Activated CD8-positive, alpha-beta memory T cell treated with anti-CD3 and anti-CD28 coated beads for 1 hour (primary cell): ENCODE data around the gene LSM8.
A peak's percentile ranks its signal among the peaks of the same experiment; 100 is the strongest.
"Not testable (repeated sequence)": the region's sequence is repeated elsewhere in the genome, so short reads cannot be mapped to it uniquely, and the experiment has no call there.

Experiments used
- DNase-seq, 2 donors: peaks; one replicate each; pipeline ENCODE4 v3.0.0-alpha.2; 2020; ENCODE audit warnings: low read depth in 1 of 2; ENCODE audit errors: extremely low read depth in 1 of 2

LSM8 gene

DNA sequence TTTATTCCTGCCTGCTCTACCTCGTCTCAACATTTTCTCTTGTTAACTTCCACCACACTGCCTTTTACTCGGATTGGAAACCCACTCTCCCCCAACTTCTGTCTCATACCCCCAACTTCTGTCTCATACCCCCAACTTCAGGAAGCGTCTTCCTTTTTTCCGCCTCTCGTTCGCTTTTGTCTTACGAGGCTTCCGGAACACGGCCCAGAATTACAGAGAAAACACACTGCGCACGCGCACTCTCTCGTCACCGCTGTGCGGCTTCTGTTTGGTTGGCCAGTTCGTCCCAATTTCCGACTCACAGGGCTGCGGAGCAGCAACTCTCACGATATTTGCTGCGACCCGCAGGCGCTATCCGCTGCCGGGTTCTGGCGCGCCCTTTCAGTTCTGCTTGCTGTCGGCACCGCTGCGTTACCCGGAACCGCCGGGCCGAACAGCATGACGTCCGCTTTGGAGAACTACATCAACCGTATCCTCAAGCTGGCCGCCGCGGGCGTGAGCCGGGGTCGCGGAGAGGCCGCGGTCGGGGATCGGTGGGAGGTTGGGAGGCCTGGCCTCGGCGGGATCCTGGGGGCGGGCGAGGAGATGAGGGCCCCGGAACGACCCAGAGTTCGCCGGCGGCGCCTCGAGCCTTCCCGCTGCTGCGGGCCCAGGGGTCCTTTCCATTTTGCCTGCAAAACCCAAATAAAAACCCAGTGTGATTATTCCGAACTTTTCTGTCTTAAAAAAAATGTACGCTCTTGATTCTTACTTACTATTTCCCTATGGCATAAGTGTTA lies at the start of gene LSM8:
LSM8 (plus strand) TSS at position 379 of the 779 bp plus-strand sequence; CDS start at position 439, 60 bp downstream.
- peak; percentile 94 to 95 for DNase-seq

DNA sequence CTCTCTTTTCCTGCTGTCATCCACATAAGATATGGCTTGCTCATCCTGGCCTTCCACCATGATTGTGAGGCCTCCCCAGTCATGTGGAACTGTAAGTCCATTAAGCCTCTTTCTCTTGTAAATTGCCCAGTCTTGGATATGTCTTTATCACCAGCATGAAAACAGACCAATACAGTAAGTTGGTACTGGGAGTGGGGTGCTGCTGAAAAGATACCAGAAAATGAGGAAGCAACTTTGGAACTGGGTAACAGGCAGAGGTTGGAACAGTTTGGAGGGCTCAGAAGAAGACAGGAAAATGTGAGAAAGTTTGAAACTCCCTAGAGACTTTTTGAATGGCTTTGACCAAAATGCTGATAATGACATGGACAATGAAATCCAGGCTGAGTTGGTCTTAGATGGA lies 49.5 kb upstream of the LSM8 start:
- DNase-seq, result not testable (repeated sequence)

DNA sequence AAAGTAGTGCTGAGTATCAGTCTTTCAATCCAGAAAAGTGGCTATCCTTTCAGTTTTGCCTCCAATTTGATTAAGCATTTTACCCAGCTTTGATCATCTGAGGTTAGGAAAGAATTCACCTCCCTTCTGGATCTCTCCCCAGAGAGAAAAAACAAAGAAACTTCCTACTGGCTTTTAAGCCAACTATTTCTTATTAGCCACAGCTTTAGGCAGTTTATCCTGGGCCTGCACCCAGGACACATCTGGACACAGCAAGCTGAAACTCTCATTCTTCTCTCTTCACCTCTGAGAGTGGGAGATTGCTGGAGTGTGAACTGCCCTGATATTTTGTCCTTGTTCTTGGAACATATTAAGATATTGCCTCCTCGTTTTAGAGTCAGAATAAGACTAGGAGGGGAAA lies 43.5 kb upstream of the LSM8 start:
- DNase-seq, result no peak

DNA sequence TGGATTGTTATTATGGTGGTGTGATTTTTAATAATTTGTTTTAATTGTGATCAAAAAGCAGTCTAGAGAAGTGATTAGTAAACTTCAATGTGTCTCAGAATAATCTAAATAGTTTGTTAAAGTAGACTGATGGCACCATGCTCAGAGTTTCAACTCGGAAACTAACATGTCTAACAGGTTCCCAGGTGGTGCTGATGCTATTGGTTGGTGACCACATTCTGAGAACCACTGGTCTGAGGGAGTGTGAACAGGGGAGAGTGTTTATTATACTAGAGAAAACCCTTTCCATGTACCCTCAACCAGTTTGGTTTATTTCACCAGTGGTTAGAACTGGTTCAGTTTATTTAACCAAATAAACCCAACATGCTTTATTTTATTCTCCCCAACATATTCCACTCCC lies 42.0 kb upstream of the LSM8 start:
- DNase-seq, result no peak

DNA sequence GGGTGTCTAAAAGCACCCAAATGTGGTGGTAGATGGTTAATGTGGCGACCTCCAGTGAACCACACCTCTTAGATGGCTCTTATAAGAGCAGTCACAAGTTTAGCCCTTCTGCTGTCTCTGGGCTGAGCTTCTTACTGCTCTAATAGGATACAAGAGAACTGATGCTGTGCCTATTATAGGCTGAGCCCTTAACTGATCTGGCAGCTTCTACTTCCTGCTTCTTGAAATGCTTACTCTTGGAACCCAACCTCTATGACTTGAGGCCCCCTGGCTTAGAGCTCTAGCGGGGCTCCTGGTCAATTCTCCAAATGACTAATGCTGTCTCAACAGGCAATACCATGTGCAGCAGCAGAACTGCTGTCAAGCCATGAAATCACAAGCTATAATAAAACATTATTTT lies 35.0 kb upstream of the LSM8 start:
- no peak for DNase-seq

DNA sequence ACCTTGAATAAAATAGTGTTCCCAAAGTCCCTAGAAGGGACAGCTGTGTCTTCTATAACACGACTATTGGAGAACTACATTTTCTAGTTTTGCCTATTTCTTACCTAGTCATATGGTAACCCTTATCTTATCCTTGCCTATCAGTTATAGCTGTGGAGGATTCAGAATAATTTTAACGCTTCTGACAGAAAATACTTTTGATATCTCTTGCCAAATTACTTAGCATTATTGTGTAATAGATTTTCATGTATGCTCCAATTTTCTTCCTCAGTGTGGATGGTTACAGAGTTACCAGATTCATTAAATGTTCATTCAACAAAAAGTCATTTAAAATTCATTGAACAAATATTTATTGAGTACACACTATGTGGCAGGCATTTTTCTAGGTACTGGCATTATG lies 34.6 kb upstream of the LSM8 start:
- DNase-seq, result no peak

DNA sequence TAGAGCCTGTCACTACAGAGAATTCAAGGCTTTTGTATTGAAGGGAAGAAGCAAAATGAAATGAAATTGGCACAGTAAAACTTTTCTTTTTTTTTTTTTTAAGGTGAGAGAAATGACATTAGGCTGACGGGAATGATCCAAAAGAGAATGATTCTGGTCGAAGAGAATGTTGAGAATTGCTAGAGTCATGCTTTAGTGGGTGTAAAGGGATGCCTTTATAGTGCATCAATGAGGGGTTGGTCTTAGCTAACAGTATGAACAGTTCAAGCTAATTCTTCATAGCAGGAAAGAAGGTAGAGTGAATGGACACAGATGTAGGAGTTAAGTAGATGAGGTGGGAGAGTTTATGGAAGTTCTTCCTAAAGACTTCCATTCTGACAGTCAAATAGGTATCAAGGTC lies 32.3 kb upstream of the LSM8 start:
- no peak for DNase-seq

DNA sequence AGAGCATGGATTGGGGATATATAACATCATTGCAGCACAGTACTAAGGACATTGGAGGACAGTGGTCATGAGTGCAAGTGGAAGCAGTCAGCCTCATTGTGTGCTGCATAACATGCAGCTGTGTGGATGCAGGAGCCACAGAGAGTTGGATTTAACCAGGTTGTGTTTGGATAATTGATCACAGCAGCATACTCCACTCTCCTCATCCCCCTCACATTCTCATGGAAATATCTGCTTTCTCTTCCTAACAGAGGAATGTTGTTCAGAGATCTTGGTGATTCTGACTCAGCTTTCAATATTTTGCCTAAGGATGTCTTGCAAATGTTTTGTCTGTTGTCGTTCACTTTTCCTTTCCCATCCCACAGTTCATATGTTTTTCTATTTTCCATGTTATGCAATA lies 31.8 kb upstream of the LSM8 start:
- DNase-seq, result no peak

DNA sequence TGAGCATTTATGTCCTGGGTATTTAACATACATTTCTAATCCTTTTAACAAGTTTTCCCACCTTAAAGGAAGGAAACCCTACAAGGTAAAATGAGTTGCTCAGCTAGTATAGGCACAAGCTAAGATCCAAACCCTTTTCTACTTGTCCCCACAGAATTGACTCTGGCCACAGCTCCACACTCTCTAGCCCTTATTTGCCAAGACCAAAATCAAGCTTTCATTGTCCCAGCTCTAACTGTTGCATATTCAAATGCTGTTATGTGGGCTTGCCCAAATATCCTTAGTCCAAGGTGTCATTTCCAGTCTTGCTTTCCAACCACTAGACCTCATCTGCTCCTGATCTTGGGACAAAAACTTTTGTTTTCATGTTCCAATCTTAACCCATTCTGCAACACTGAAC lies 31.3 kb upstream of the LSM8 start:
- DNase-seq, result no peak

DNA sequence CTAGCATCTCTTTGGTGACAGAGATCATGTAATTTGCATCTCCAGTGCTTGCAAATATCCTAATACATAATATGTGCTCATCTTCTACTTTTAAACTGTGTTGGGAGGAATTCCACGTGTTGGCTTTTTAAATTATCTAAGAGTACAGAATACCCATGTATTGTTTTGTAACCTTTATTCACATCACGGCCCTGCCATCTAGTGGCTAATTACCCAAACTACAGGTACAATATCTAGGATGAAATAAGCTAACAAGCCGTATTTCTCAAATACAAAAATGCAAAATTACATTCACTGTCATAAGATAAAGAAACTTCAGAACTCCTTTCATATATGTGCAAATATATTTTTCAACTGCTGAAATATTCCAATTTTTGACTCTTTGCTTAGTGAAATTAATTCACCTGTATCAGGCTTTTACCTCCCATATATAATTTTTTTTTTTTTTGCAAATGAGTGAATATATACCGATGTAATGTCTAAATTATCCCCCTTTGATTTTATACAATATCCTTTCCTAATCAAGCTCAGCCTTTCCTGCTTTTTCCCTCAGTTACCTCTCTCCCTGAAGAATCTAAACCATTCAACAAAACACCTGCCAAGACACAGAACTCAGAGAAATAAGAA lies 30.3 kb upstream of the LSM8 start:
- DNase-seq, result no peak

DNA sequence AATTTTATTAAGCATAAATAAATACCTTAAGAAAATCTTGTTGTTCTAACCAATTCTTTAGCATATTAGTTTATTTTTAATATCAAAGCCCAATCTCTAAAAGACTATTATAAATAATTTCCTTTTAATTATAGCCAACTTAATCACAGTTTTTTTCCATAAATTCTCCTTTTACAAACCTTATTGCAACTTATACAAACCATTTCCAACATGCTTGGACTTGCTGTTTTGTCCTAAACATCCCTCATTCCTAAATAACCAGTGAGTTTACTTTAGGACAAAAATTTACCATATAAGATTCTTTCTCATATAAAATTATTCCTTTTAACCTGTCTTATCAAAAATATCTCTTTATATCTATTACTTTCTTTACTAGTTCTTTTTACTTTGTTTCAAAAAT lies 25.2 kb upstream of the LSM8 start:
- DNase-seq, result no peak

DNA sequence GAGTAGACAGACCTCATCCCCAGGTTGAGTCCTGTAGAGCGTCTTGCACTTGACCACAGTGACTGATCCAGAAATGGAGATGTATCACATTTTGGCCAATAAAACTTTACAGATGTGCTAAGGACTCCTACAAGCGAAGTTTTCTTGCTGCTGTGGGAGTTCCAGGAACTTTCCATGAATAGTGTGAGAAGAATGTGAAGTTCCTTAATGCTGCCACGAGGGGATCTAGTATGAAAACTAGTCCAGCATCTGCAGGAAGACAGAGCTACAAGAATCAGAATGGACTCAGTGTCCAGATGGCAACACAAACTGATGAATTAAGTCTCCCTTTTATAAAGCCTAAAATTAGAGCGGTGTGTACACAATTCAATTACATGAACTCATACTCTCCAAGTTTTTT lies 14.8 kb upstream of the LSM8 start:
- DNase-seq, result no peak

DNA sequence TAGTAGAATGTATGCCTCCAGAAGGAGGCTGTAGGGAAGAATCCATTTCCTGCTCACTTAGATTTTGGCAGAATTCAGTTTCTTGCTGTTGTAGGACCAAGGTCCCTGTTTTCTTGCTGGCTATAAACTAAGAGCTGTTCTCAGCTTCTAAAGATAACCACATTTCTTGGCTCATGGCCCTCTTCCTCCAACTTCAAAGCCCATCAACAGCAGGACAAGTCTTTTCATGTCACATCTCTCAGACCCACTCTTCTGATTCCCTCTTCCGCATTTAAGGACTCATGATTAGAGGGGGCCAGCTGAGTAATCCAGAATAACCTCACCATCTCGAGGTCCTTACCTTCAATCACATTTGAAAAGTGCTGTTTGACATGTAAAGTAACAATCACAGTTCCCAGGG lies 8.2 kb upstream of the LSM8 start:
- no peak for DNase-seq

DNA sequence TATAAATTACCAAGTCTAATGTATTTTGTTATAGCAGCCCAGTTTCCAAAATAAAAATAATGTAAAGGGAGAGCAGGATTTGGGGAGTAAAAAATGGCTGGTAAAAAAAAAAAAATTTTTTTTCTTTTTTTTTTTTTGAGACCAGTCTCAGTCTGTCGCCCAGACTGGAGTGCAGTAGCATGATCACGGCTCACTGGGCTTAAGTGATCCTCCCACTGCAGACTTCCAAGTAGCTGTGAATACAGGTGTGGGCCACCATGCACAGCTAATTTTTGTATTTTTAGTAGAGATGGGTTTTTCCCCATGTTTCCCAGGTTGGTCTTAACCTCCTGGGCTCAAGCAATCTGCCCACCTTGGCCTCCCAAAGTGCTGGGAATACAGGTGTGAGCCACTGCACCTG lies 4.8 kb upstream of the LSM8 start:
- DNase-seq, result no peak

DNA sequence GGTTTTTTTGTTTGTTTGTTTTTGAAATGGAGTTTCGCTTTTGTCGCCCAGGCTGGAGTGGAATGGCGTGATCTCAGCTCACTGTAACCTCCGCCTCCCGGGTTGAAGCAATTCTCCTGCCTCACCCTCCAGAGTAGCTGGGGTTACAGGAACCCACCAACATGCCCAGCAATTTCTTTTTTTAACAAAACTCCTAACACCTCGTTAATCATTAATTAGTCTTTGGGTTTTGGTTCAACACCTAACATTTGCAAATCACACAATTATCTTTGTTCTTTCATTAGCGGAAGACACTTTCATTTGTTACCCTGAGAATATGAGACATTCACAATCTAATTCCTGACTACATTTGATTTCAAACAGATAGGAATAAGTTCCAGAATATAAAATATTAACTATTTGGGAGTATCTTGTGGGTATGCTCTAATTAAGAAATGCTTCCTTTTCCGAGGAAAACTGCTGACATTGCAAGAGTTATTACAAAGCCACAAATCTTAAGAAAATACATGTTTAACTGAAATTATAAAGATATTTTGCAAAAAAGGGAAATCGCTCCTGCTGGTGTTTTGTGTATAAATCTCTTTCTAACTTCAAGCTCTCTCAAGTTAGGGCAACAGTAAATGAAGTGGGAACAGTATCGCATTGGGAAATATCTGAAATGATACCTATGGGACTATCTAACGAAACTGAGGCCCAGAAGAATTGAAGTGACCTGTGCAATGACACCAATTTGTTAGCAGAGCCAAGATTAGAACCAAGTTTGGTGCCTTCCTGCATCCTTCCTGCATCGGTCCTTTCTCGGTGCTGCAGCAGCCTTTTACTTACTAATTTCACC lies 1.2 kb upstream of the LSM8 start:
- no peak for DNase-seq

DNA sequence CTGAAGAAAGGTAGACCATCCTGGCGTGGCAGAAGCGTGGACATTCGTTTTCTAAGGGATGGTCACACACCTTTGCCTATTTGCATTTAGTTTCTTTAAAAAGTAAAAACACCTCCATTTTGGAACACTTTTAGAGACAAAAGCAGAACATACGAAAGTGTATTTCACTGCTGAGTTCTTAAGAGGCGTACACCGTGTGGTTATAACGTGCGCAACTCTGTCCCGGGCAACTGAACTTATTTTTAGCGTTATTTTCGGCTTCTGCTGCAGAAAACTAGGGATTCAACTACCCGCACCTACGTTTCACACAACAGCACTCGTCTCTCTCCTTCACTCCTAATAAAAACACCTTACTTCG lies 557 bp upstream of the LSM8 start:
- DNase-seq, result no peak

DNA sequence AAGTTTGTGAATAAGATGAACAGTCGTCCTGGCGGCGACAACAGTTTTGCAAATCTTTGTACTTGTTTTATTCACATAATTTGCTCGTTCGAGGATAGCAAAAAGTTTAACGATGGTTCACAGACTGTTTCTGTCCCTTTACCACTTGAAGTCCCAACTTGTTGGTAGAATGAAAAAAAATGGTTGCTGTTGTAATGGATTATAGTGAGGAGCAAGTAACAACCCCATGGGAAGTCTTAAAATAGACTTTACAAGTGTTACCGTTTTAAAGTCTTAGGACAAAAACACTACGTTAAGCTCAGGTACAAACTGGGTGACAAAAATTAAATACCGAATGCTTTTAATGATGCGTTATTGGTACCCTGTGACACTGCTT lies 589 bp downstream of the LSM8 start:
- no peak for DNase-seq

DNA sequence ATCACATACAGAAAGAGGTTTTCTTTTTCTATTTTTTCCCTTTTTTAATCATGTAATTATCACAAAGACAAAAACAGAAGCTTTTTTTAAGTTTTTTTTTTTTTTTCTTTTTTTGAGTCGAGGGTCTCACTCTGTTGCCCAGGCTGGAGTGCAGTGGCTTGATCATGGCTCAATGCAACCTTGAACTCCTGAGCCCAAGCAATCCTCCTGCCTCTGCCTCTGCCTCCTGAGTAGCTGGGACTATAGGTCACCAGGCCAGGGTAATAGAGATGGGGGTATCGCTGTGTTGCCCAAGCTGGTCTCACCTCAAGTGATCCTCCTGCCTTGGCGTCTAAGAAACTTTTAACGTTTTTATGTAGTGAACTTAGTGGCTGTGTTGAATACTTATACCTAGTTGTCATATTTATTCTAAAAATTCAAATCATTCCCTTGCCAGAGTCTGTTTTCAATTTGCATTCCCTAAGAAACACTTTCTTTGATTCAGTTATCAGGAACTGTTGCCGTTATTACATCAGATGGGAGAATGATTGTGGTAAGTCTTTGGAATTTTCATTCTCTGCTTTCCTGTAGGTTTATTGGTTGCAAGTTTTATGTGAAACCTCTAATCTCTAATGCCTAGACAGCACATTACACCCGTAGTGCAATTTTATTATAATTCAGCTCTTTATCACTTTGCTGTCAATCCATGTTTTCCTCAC lies 1.3 kb downstream of the LSM8 start:
- no peak for DNase-seq

DNA sequence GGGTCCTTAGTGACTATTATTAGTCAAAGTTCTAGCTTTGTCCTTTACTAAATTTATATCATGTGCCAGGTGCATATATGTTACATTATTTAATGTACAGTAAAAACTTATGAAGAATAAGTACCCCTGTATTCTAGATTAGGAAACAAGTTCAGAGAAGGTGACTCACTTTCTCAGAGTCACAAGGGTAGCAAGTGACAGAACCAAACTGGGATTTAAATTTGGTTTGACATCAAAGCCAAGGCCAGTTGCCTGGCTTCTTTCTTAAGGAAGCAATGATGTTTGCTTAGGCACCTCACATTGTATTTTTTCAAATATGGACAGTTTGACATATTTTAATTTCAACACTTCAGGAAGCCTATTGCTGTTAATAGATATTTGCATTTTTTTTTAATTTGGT lies 2.5 kb downstream of the LSM8 start:
- no peak for DNase-seq

DNA sequence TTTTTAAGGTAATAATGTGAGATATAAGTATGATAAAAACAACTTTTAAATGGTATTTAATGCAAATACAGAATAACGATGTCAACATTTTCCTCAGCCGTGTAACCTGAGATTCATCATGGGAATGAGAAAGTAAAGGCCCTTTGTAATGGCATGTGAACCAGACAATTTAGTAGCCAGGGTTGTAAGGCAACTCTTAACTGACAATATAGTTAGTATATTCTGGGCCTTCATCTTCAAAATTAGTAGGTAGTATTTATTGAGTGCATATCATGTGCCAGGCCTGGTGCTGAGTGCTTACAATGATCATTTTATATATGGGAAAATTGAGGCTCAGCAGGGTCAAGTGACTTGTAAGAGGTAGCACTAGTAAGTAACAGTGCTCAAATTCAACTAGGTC lies 10.6 kb downstream of the LSM8 start:
- DNase-seq, result no peak

DNA sequence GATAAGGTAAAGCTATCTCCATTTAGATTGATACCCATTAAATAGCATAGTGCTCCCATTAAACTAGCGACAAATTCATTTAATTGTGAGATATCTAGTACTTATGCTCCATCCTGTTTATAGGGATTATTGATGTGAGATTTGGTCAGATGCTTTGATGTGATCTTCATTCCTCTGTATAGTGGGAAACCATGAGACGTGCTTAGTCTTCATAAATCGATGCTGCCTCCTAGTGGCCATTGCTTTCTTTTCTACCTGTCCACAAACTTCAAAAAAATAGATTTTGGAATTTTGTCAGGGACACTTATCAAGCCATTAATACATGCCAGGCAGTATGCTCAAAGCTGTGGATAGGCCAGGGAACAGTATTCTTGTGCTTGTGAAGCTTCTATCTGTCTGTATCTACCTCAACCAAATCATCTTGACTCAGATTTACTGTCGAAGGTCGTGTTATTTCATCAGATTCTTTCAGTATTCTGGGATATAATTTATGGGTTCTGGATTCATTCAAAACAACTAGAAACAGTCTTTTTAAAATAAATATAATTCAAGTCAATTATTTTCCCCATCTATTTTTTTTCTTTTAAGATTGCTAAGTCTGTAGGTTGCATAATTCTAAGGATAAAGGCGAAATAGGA lies 12.0 kb downstream of the LSM8 start:
- peak in 1 of 2 donors; percentile 19 for DNase-seq
